GM12878 (cell line): ENCODE data around the gene SNRNP25. TPM values are rescaled to one million over a fixed set of nuclear protein-coding genes. Genes with fewer than 3 reads are reported as not detected.

Experiments used
- ATAC-seq: fragments of 200-7000 bp; cut with Tn5 transposase; 3 replicates; pipeline ENCODE4 v1.9.1; 2020; ENCODE audit warnings: mild to moderate bottlenecking, moderate library complexity
- BruUV-seq: library from RNA; stranded (reverse); fragments of 400-500 nt; replicated peaks from 2 replicates; lab custom pipeline; 2021; lab: Mats Ljungman, UMichigan
- CTCF ChIA-PET: fragments of 300-600 bp; sonication (Branson Sonifier 250); formaldehyde crosslinking; extraction: SDS; loops from one replicate; lab custom pipeline; 2021; ENCODE audit warnings: inconsistent platforms; lab: Yijun Ruan, JAX
- POLR2A ChIA-PET: fragments of 350-600 bp; formaldehyde crosslinking; extraction: SDS; loops from one replicate; lab custom pipeline; 2021; ENCODE audit warnings: inconsistent platforms; lab: Charles Lee
- RAD21 ChIA-PET: fragments of 300-600 bp; sonication (Branson Sonifier 250); formaldehyde crosslinking; loops from one replicate; lab custom pipeline; 2023; ENCODE audit warnings: antibody characterized with exemption; ENCODE audit not compliant: unreplicated experiment; lab: Charles Lee
- SMC1A ChIA-PET: fragments of 300-600 bp; sonication (Branson Sonifier 250); formaldehyde crosslinking; loops from one replicate; lab custom pipeline; 2023; ENCODE audit not compliant: unreplicated experiment, uncharacterized antibody; lab: Charles Lee
- DNase-seq: peaks from one replicate; pipeline ENCODE4 v3.0.0-alpha.2; 2011; ENCODE audit warnings: low read depth, low spot score
- FAIRE-seq: peaks from 3 replicates; lab custom pipeline; 2011; peaks lifted over from hg19 to GRCh38; lab: Jason Lieb, UNC
- H2AFZ ChIP-seq: 2 replicates; pipeline ENCODE4 v1.6.0; 2011; ENCODE audit warnings: low read depth, low read length, control low read depth; ENCODE audit not compliant: control insufficient read depth
- H3K27ac ChIP-seq: 2 replicates; pipeline ENCODE4 v1.5.1; 2011; ENCODE audit warnings: control low read depth; ENCODE audit not compliant: control insufficient read depth, insufficient read depth
- H3K27me3 ChIP-seq, 2 experiments: replicated peaks in 1 of 2; 2 replicates each; pipeline versions ENCODE4 v1.6.0 to v1.6.1; 2011; ENCODE audit warnings: low read length in 1 of 2; ENCODE audit not compliant: control insufficient read depth in 2 of 2, insufficient read depth in 2 of 2
- H3K36me3 ChIP-seq, 2 experiments: 2 replicates each; pipeline ENCODE4 v1.5.1; 2011; ENCODE audit warnings: low read length in 1 of 2; ENCODE audit not compliant: control insufficient read depth in 2 of 2, insufficient read depth in 2 of 2
- H3K4me1 ChIP-seq: 2 replicates; pipeline ENCODE4 v1.6.1; 2011; ENCODE audit warnings: mild to moderate bottlenecking, low read length, moderate library complexity, mixed read lengths; ENCODE audit not compliant: control insufficient read depth, insufficient read depth
- H3K4me2 ChIP-seq: 2 replicates; pipeline ENCODE4 v1.6.0; 2011; ENCODE audit warnings: control low read depth; ENCODE audit not compliant: control insufficient read depth, insufficient read depth
- H3K4me3 ChIP-seq: fragments of 200-600 bp; sonication (generic); 2 replicates; pipeline ENCODE4 v1.5.1; 2016
- H3K79me2 ChIP-seq: 2 replicates; pipeline ENCODE4 v1.6.0; 2011; ENCODE audit warnings: low read length; ENCODE audit not compliant: control insufficient read depth, insufficient read depth
- H3K9ac ChIP-seq: 2 replicates; pipeline ENCODE4 v1.8.0; 2011; ENCODE audit warnings: low read length, control low read depth, mixed read lengths; ENCODE audit not compliant: control insufficient read depth, insufficient read depth
- H3K9me3 ChIP-seq: replicated peaks from 3 replicates; pipeline ENCODE4 v1.5.1; 2011; ENCODE audit warnings: mild to moderate bottlenecking, low read length; ENCODE audit not compliant: control insufficient read depth, insufficient read depth
- H4K20me1 ChIP-seq: 2 replicates; pipeline ENCODE4 v1.6.0; 2011; ENCODE audit not compliant: control insufficient read depth, insufficient read depth
- BCL11A ChIP-seq: IDR thresholded peaks from 2 replicates; pipeline ENCODE4 v1.6.1; 2011; ENCODE audit warnings: low read depth, low read length
- BRCA1 ChIP-seq: IDR thresholded peaks from 2 replicates; pipeline ENCODE4 v1.6.1; 2011; ENCODE audit warnings: low read depth, low read length, improper control_type of control experiment
- CBFB ChIP-seq: IDR thresholded peaks from 2 replicates; pipeline ENCODE4 v1.6.1; 2016; ENCODE audit warnings: antibody characterized with exemption, low read depth
- CHD4 ChIP-seq: fragments of 200-600 bp; sonication (generic); IDR thresholded peaks from 2 replicates; pipeline ENCODE4 v1.6.1; 2016; ENCODE audit warnings: mild to moderate bottlenecking
- DPF2 ChIP-seq: fragments of 450-650 bp; IDR thresholded peaks from 2 replicates; pipeline ENCODE4 v1.6.1; 2017; ENCODE audit warnings: mild to moderate bottlenecking
- ETV6 ChIP-seq, 2 experiments: fragments of 450-650 bp in 1 of 2; IDR thresholded peaks in 1 of 2; conservative IDR thresholded peaks in 1 of 2; 2 replicates each; pipeline ENCODE4 v1.6.1; 2014; ENCODE audit warnings: antibody characterized with exemption in 1 of 2, borderline replicate concordance in 1 of 2, low read depth in 1 of 2, mild to moderate bottlenecking in 1 of 2, moderate library complexity in 1 of 2
- JUND ChIP-seq: IDR thresholded peaks from 2 replicates; pipeline ENCODE4 v1.6.1; 2012; ENCODE audit warnings: low read depth, mild to moderate bottlenecking, low read length, improper control_type of control experiment, moderate library complexity
- KLF5 ChIP-seq: fragments of 450-650 bp; IDR thresholded peaks from 2 replicates; pipeline ENCODE4 v1.6.1; 2014; ENCODE audit warnings: mild to moderate bottlenecking; ENCODE audit not compliant: partially characterized antibody
- MYB ChIP-seq: fragments of 150-350 bp; IDR thresholded peaks from 2 replicates; pipeline ENCODE4 v1.6.1; 2014; ENCODE audit warnings: mild to moderate bottlenecking, low read depth, low read length, borderline replicate concordance
- NFIC ChIP-seq: IDR thresholded peaks from 2 replicates; pipeline ENCODE4 v1.6.1; 2012; ENCODE audit warnings: low read depth, mild to moderate bottlenecking, inconsistent platforms, low read length, moderate library complexity
- NFXL1 ChIP-seq: fragments of 450-650 bp; IDR thresholded peaks from 2 replicates; pipeline ENCODE4 v1.6.1; 2017; ENCODE audit warnings: antibody characterized with exemption, mild to moderate bottlenecking, borderline replicate concordance
- POLR2A ChIP-seq: IDR thresholded peaks from 2 replicates; pipeline ENCODE4 v1.6.1; 2011; ENCODE audit warnings: low read depth, mild to moderate bottlenecking, low read length
- RUNX3 ChIP-seq: IDR thresholded peaks from 2 replicates; pipeline ENCODE4 v1.6.1; 2012; ENCODE audit warnings: low read length, inconsistent platforms
- SMARCA5 ChIP-seq: fragments of 450-650 bp; IDR thresholded peaks from 2 replicates; pipeline ENCODE4 v1.6.1; 2017; ENCODE audit warnings: mild to moderate bottlenecking
- TAF1 ChIP-seq: IDR thresholded peaks from 2 replicates; pipeline ENCODE4 v1.6.1; 2011; ENCODE audit warnings: mild to moderate bottlenecking, low read depth, low read length, borderline replicate concordance
- ZNF622 ChIP-seq: fragments of 450-650 bp; IDR thresholded peaks from 2 replicates; pipeline ENCODE4 v1.6.1; 2017; ENCODE audit warnings: mild to moderate bottlenecking, inconsistent platforms
- WGBS: methylation state at CpG from one replicate; pipeline ENCODE4 v1.1.6; 2016; ENCODE audit warnings: low lambda C conversion rate; ENCODE audit not compliant: insufficient replicate concordance, insufficient coverage; ENCODE audit errors: missing lambda C conversion rate; 5-methylcytosine and 5-hydroxymethylcytosine counted together
- in situ Hi-C: fragments of 300-500 bp; cut with MboI; formaldehyde crosslinking; loops from 9 replicates; pipeline ENCODE4 v1.14.3; 2018; ENCODE audit warnings: mixed read lengths
- intact Hi-C: fragments of 100-400 bp; cut with micrococcal nuclease; formaldehyde crosslinking; loops from one replicate; pipeline ENCODE4 v1.14.2; 2022; ENCODE audit not compliant: unreplicated experiment
- polyA plus RNA-seq, 11 experiments: library from polyadenylated mRNA; depleted of rRNA in 4 of 11; unstranded in 6 of 11; stranded (reverse) in 5 of 11; fragments of >200 nt; fragmentation: Nextera tagmentation in 4 of 11; fragmentation: Illumina TruSeq in 1 of 11; extraction: Ambion mirVana in 4 of 11; extraction: Trizol in 1 of 11; gene quantifications; 1 replicate in 1 of 11; 2 replicates in 10 of 11; pipeline versions ENCODE4 v1.2.1 to v1.2.3, GENCODE V29; 2011 to 2016; ENCODE audit warnings: inconsistent platforms in 2 of 11, missing spikeins in 2 of 11, low read depth in 1 of 11
- total RNA-seq, 4 experiments: library from RNA; depleted of rRNA in 3 of 4; stranded (reverse); fragments of >200 nt in 3 of 4; fragmentation: Illumina TruSeq in 1 of 4; extraction: Trizol in 1 of 4; gene quantifications; 2 replicates each; pipeline versions ENCODE4 v1.2.1 to v1.2.3, GENCODE V29; 2013 to 2021
- TF ChIP-seq, protein P1 (sequence below): IDR thresholded peaks from 2 replicates; pipeline ENCODE4 v1.6.1; 2012; ENCODE audit warnings: mild to moderate bottlenecking, low read depth, low read length
- TF ChIP-seq, protein P2 (sequence below): fragments of 450-650 bp; formaldehyde crosslinking; IDR thresholded peaks from 2 replicates; pipeline ENCODE4 v1.4.0; 2022; ENCODE audit warnings: mild to moderate bottlenecking, moderate library complexity

The SNRNP25 gene
- total and polyA plus RNA-seq, 10 of the 15 experiments (the other 5 are each of a cell fraction or from before 2014, with no cell fraction given), result 40.9 to 138 (median 67.2) TPM

DNA sequence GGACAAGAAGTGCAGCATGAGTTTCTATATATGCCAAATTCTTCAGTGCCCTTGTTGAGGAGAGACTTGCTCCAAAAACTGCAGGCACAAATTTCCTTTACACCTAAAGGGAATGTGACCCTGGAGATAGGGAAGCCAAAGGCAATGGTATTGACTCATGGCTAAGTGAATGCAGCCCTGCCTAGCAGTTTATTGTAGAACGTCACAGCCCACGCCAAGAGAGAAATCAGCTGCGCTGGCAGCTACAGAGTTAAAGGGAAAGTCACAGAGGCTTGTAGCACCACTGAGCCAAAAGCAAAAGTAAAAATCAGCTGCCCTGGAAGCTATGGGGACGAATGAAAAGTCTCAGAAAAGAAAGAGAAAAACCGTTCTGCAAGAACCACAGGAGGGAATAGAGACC is 10.3 kb upstream of the SNRNP25 start:
- H3K4me1 ChIP-seq, result peaks cover 17% of the 10 kb centered on the region
- H4K20me1 ChIP-seq, result no peaks in the 10 kb centered on the region
- CTCF ChIA-PET, result interaction anchor here (1.5 kb wide), 1 partner anchor 22 kb away, joined by 4 read pairs; no protein-coding TSS in a partner anchor
- H3K27me3 ChIP-seq, result no peaks in the 10 kb centered on the region
- WGBS, result 90% methylated on average over 4 of the region's 5 CpGs
- no peak overlapping the region for H2AFZ ChIP-seq
- POLR2A ChIA-PET, result interaction anchor here (0.7 kb wide), 1 partner anchor 10 kb away, joined by 3 read pairs; the partner anchor contains the start of genes POLR3K and SNRNP25
- RAD21 ChIA-PET, result no interaction called here
- ATAC-seq (no peak), DNase-seq (no peak), FAIRE-seq (no peak)
- H3K79me2 ChIP-seq, result peaks cover 2% of the 10 kb centered on the region; the same call in 1 of the 2 replicates
- H3K27ac ChIP-seq, result no peak overlapping the region
- no peak overlapping the region for H3K9ac ChIP-seq
- no peaks in the 10 kb centered on the region for H3K9me3 ChIP-seq
- no peak overlapping the region for H3K4me3 ChIP-seq
- intact Hi-C loops, result no loop called here
- in situ Hi-C loops, result no loop called here
- H3K36me3 ChIP-seq, result peaks cover 12% of the 10 kb centered on the region in 2 experiments
- SMC1A ChIA-PET, result no interaction called here
- H3K4me2 ChIP-seq, result no peak overlapping the region
- no TSS peak for BruUV-seq
- TF ChIP-seq JUND (no peak), BCL11A (no peak), RUNX3 (no peak), MYB (no peak), POLR2A (no peak), NFIC (no peak), CHD4 (no peak), NFXL1 (no peak), BRCA1 (no peak), DPF2 (no peak), TAF1 (no peak), ZNF622 (no peak), KLF5 (no peak), CBFB (no peak), SMARCA5 (no peak), ETV6 (conservative IDR thresholded peaks at IDR 0.05 in 1 of 2, IDR thresholded peaks at IDR 0.05 in 1 of 2; ENCODE audit: borderline replicate concordance in 1 of 2, low read depth in 1 of 2) (no peak)
- TF ChIP-seq, protein P1, sequence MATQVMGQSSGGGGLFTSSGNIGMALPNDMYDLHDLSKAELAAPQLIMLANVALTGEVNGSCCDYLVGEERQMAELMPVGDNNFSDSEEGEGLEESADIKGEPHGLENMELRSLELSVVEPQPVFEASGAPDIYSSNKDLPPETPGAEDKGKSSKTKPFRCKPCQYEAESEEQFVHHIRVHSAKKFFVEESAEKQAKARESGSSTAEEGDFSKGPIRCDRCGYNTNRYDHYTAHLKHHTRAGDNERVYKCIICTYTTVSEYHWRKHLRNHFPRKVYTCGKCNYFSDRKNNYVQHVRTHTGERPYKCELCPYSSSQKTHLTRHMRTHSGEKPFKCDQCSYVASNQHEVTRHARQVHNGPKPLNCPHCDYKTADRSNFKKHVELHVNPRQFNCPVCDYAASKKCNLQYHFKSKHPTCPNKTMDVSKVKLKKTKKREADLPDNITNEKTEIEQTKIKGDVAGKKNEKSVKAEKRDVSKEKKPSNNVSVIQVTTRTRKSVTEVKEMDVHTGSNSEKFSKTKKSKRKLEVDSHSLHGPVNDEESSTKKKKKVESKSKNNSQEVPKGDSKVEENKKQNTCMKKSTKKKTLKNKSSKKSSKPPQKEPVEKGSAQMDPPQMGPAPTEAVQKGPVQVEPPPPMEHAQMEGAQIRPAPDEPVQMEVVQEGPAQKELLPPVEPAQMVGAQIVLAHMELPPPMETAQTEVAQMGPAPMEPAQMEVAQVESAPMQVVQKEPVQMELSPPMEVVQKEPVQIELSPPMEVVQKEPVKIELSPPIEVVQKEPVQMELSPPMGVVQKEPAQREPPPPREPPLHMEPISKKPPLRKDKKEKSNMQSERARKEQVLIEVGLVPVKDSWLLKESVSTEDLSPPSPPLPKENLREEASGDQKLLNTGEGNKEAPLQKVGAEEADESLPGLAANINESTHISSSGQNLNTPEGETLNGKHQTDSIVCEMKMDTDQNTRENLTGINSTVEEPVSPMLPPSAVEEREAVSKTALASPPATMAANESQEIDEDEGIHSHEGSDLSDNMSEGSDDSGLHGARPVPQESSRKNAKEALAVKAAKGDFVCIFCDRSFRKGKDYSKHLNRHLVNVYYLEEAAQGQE, result no peak
- TF ChIP-seq, protein P2, sequence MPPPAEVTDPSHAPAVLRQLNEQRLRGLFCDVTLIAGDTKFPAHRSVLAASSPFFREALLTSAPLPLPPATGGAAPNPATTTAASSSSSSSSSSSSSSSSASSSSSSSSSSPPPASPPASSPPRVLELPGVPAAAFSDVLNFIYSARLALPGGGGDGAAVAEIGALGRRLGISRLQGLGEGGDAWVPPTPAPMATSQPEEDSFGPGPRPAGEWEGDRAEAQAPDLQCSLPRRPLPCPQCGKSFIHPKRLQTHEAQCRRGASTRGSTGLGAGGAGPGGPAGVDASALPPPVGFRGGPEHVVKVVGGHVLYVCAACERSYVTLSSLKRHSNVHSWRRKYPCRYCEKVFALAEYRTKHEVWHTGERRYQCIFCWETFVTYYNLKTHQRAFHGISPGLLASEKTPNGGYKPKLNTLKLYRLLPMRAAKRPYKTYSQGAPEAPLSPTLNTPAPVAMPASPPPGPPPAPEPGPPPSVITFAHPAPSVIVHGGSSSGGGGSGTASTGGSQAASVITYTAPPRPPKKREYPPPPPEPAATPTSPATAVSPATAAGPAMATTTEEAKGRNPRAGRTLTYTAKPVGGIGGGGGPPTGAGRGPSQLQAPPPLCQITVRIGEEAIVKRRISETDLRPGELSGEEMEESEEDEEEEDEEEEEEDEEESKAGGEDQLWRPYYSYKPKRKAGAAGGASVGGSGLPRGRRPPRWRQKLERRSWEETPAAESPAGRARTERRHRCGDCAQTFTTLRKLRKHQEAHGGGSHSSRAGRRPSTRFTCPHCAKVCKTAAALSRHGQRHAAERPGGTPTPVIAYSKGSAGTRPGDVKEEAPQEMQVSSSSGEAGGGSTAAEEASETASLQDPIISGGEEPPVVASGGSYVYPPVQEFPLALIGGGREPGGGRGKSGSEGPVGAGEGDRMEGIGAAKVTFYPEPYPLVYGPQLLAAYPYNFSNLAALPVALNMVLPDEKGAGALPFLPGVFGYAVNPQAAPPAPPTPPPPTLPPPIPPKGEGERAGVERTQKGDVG (CRISPR knock-in tag), result no peak
